ENCODE data around the gene PRRG3. TPM values are rescaled to one million over a fixed set of nuclear protein-coding genes. Genes with fewer than 3 reads are reported as not detected.

The PRRG3 gene
- total and polyA plus RNA-seq, 9 of the 15 experiments (the other 6 are each of a cell fraction or from before 2014, with no cell fraction given) = not detected

- TF ChIP-seq MBD1 (CRISPR knock-in tag; IDR thresholded peaks at IDR 0.05) (no peak), BACH1 (tag; IDR thresholded peaks at IDR 0.05) (no peak), PHTF2 (CRISPR knock-in tag; IDR thresholded peaks at IDR 0.05) (no peak), ZNF224 (CRISPR knock-in tag; IDR thresholded peaks at IDR 0.05) (no peak), MYC (IDR thresholded peaks at IDR 0.05; ENCODE audit: low read depth, low read length) (no peak), MYC (CRISPR knock-in tag; IDR thresholded peaks at IDR 0.05; ENCODE audit: borderline replicate concordance, low read depth) (no peak), ATF7 (IDR thresholded peaks at IDR 0.05) (no peak)
Measured at GRCh38 chrX:151714362-151714761, 19.1 kb downstream of the PRRG3 start (continued).

- H3K4me1 ChIP-seq (replicated peaks in 1 of 2; ENCODE audit: control insufficient read depth in 2 of 2, insufficient read depth in 2 of 2, low read length in 2 of 2) = no peaks in the 10 kb centered on the region; a peak in 1 of 5 replicates
- H3K79me2 ChIP-seq (ENCODE audit: control insufficient read depth, insufficient read depth, low read length) = no peaks in the 10 kb centered on the region
- intact Hi-C loops (cut with micrococcal nuclease) = no loop called here
- no peak within 1 kb of the TSS for H3K4me2 ChIP-seq (ENCODE audit: insufficient read depth, low read length)
- no peak within 1 kb of the TSS for H3K27ac ChIP-seq (ENCODE audit: extremely low read depth, low read depth, low read length)
- peaks cover 0 to 3% of the 10 kb centered on the region in 2 experiments; a peak in 2 of 5 replicates for H3K27me3 ChIP-seq (ENCODE audit: control insufficient read depth in 2 of 2, insufficient read depth in 2 of 2, low read length in 2 of 2)
- H3K9me1 ChIP-seq (ENCODE audit: control insufficient read depth, insufficient read depth, low read length) = no peaks in the 10 kb centered on the region
- WGBS (ENCODE audit: insufficient coverage, low coverage, missing lambda C conversion rate) = 3% methylated on average over 3 of the region's 3 CpGs
- ChIA-PET CTCF (ENCODE audit: low intra/inter-chr PET ratio) (no interaction called here), POLR2A (interaction anchor here (0.7 kb wide), 1 partner anchor 538 kb away, joined by 4 read pairs; no protein-coding TSS in a partner anchor)
- DNase-seq (ENCODE audit: extremely low read depth in 1 of 4, low spot score in 3 of 4) (no peak), ATAC-seq (no peak), FAIRE-seq (no peak)
- no peak within 1 kb of the TSS for H3K9ac ChIP-seq (ENCODE audit: insufficient read depth in 1 of 2, low read depth in 2 of 2, low read length in 2 of 2)
- in situ Hi-C loops (cut with MboI) = no loop called here
- no peaks in the 10 kb centered on the region for H4K20me1 ChIP-seq (replicated peaks; ENCODE audit: control insufficient read depth, insufficient read depth, low read length)
- no peaks in the 10 kb centered on the region for H3K9me3 ChIP-seq (replicated peaks; ENCODE audit: control insufficient read depth, insufficient read depth, low read depth, low read length)
- no peaks in the 10 kb centered on the region for H3K36me3 ChIP-seq (ENCODE audit: control insufficient read depth, insufficient read depth, low read length)
- no peak within 1 kb of the TSS for H2AFZ ChIP-seq (ENCODE audit: low read depth, low read length)
- BruUV-seq (replicated peaks) = no TSS peak
- H3K4me3 ChIP-seq = no peak within 1 kb of the TSS
- no peak for TF ChIP-seq MITF (IDR thresholded peaks at IDR 0.05)
- TF ChIP-seq NBN (IDR thresholded peaks at IDR 0.05; ENCODE audit: low read depth) = no peak
- no peak for TF ChIP-seq ZFP30 (CRISPR knock-in tag; IDR thresholded peaks at IDR 0.05; ENCODE audit: borderline replicate concordance)
- TF ChIP-seq RUNX1 (IDR thresholded peaks at IDR 0.05; ENCODE audit: low read depth) = no peak
- no peak for TF ChIP-seq ZNF764 (CRISPR knock-in tag; IDR thresholded peaks at IDR 0.05; ENCODE audit: low read depth)
- TF ChIP-seq ZBTB7A (IDR thresholded peaks at IDR 0.05; ENCODE audit: borderline replicate concordance, control insufficient read depth, low read depth, low read length) = no peak
- no peak for TF ChIP-seq TEAD1 (CRISPR knock-in tag; IDR thresholded peaks at IDR 0.05)
- no peak for TF ChIP-seq SIN3B (IDR thresholded peaks at IDR 0.05; ENCODE audit: low read depth)
- TF ChIP-seq CBFB (CRISPR knock-in tag; IDR thresholded peaks at IDR 0.05) = no peak
- TF ChIP-seq ETV6 (IDR thresholded peaks at IDR 0.05; ENCODE audit: borderline replicate concordance in 1 of 2, low read depth in 2 of 2, low read length in 1 of 2) = no peak
- TF ChIP-seq ETV6 (CRISPR knock-in tag; IDR thresholded peaks at IDR 0.05; ENCODE audit: borderline replicate concordance) = no peak
- TF ChIP-seq CBX5 (IDR thresholded peaks at IDR 0.05; ENCODE audit: borderline replicate concordance, low read depth) = no peak
Measured at GRCh38 chrX:151715752-151716151, 20.5 kb downstream of the PRRG3 start, which contains the start of gene FATE1. Gene FATE1 (plus strand): TSS chrX:151716035. CDS start chrX:151716120, 85 bp downstream.

Data from K562 (cell line).